Esophagus muscularis mucosa (tissue), 4 donors: Measurements from ENCODE around the gene FANCI.

Experiments
- CTCF ChIP-seq, 3 experiments: fragments of 200-600 bp in 2 of 3; fragments of 450-650 bp in 1 of 3; sonication (generic) in 2 of 3; IDR thresholded peaks; one replicate each; pipeline ENCODE4 v1.5.1; 2017 to 2019; ENCODE audit warnings: antibody characterized with exemption in 3 of 3, mild to moderate bottlenecking in 2 of 3, moderate library complexity in 1 of 3
- EP300 ChIP-seq: sonication (generic); formaldehyde crosslinking; IDR thresholded peaks from one replicate; pipeline ENCODE4 v1.6.1; 2017; ENCODE audit warnings: antibody characterized with exemption
- POLR2AphosphoS5 ChIP-seq, 2 donors: sonication (generic); formaldehyde crosslinking; IDR thresholded peaks; one replicate each; pipeline ENCODE4 v1.6.1; 2017; ENCODE audit warnings: antibody characterized with exemption in 2 of 2

- TF ChIP-seq CTCF (IDR thresholded peaks at IDR 0.05) (no peak), POLR2AphosphoS5 (IDR thresholded peaks at IDR 0.05) (no peak), EP300 (no peak)
These were observed 110.2 kb downstream of the FANCI start for GRCh38 chr15:89353991-89354390.
